Neural progenitor cell (in vitro differentiated cells): Measurements from ENCODE around the gene FAM118B. TPM values are rescaled to one million over a fixed set of nuclear protein-coding genes. Genes with fewer than 3 reads are reported as not detected.
A peak's percentile ranks its signal among the peaks of the same experiment; 100 is the strongest.

ENCODE experiments used
- DNase-seq: peaks from one replicate; pipeline ENCODE4 v3.0.0-alpha.2; 2016; ENCODE audit warnings: low spot score
- H2AFZ ChIP-seq: fragments of 200-600 bp; sonication (generic); replicated peaks from 2 replicates; pipeline ENCODE4 v1.6.1; 2016; ENCODE audit warnings: antibody characterized with exemption
- H3F3A ChIP-seq: fragments of 200-600 bp; sonication (generic); 2 replicates; pipeline ENCODE4 v1.6.1; 2016; ENCODE audit warnings: antibody characterized with exemption, low read depth
- H3K27ac ChIP-seq: fragments of 200-600 bp; sonication (generic); 2 replicates; pipeline ENCODE4 v1.5.1; 2016; ENCODE audit warnings: mild to moderate bottlenecking
- H3K27me3 ChIP-seq: fragments of 200-600 bp; sonication (generic); 2 replicates; pipeline ENCODE4 v1.6.1; 2016; ENCODE audit warnings: mild to moderate bottlenecking, moderate library complexity
- H3K36me3 ChIP-seq: fragments of 200-600 bp; sonication (generic); 2 replicates; pipeline ENCODE4 v1.5.1; 2016
- H3K4me1 ChIP-seq: fragments of 200-600 bp; sonication (generic); 2 replicates; pipeline ENCODE4 v1.6.1; 2016; ENCODE audit warnings: mixed run types
- H3K4me2 ChIP-seq: fragments of 200-600 bp; sonication (generic); 2 replicates; pipeline ENCODE4 v1.6.1; 2016
- H3K4me3 ChIP-seq: fragments of 200-600 bp; sonication (generic); 2 replicates; pipeline ENCODE4 v1.5.1; 2016
- H3K79me2 ChIP-seq: fragments of 200-600 bp; sonication (generic); 2 replicates; pipeline ENCODE4 v1.6.1; 2016; ENCODE audit warnings: low read depth
- H3K9ac ChIP-seq: fragments of 200-600 bp; sonication (generic); 2 replicates; pipeline ENCODE4 v1.6.1; 2016
- H3K9me3 ChIP-seq: fragments of 200-600 bp; sonication (generic); 2 replicates; pipeline ENCODE4 v1.5.1; 2016; ENCODE audit warnings: low read depth
- H4K20me1 ChIP-seq: fragments of 200-600 bp; sonication (generic); 2 replicates; pipeline ENCODE4 v1.6.1; 2016; ENCODE audit warnings: low read depth
- H3K27ac Mint-ChIP-seq: 3 replicates; pipeline ENCODE4 v1.8.0; 2021; ENCODE audit warnings: mixed read lengths
- H3K27me3 Mint-ChIP-seq: 2 replicates; pipeline ENCODE4 v1.8.0; 2022; ENCODE audit warnings: low read depth, mild to moderate bottlenecking, inconsistent platforms, moderate library complexity, mixed read lengths; ENCODE audit not compliant: insufficient read depth
- H3K36me3 Mint-ChIP-seq: 3 replicates; pipeline ENCODE4 v1.8.0; 2021; ENCODE audit warnings: mixed read lengths
- H3K4me1 Mint-ChIP-seq: 3 replicates; pipeline ENCODE4 v1.8.0; 2021; ENCODE audit warnings: mixed read lengths
- H3K4me3 Mint-ChIP-seq: 3 replicates; pipeline ENCODE4 v1.8.0; 2021; ENCODE audit warnings: mild to moderate bottlenecking, moderate library complexity, mixed read lengths
- H3K9me3 Mint-ChIP-seq: 3 replicates; pipeline ENCODE4 v1.8.0; 2020; ENCODE audit warnings: mixed read lengths
- CTCF ChIP-seq: fragments of 200-600 bp; sonication (generic); IDR thresholded peaks from 2 replicates; pipeline ENCODE4 v1.5.1; 2017; ENCODE audit warnings: antibody characterized with exemption, mild to moderate bottlenecking
- EZH2 ChIP-seq: fragments of 200-600 bp; sonication (generic); IDR thresholded peaks from 2 replicates; pipeline ENCODE4 v1.6.1; 2017; ENCODE audit warnings: antibody characterized with exemption, mild to moderate bottlenecking, moderate library complexity
- EZH2phosphoT487 ChIP-seq: fragments of 200-600 bp; sonication (generic); IDR thresholded peaks from 2 replicates; pipeline ENCODE4 v1.6.1; 2017; ENCODE audit warnings: antibody characterized with exemption
- total RNA-seq: library from RNA; depleted of rRNA; stranded (reverse); fragments of >200 nt; gene quantifications from 2 replicates; pipeline ENCODE4 v1.2.3, GENCODE V29; 2015; ENCODE audit warnings: low replicate concordance

FAM118B gene
- total RNA-seq, 1 donor from 2014 or later: 43.2 TPM

GRCh38 chr11:126166413-126166812 lies 45.2 kb upstream of the FAM118B start:
- Histone ChIP-seq H2AFZ (no peak overlapping the region), H3K27ac (no peak overlapping the region), H3K4me1 (peaks cover 41% of the 10 kb centered on the region), H3K36me3 (no peaks in the 10 kb centered on the region), H3K4me3 (no peak overlapping the region), H3K9ac (no peak overlapping the region), H3K9me3 (no peaks in the 10 kb centered on the region), H3K27me3 (no peaks in the 10 kb centered on the region), H4K20me1 (no peaks in the 10 kb centered on the region), H3F3A (peaks cover 29% of the 10 kb centered on the region), H3K79me2 (no peaks in the 10 kb centered on the region), H3K4me2 (no peak overlapping the region)
- TF ChIP-seq EZH2 (no peak), EZH2phosphoT487 (no peak), CTCF (no peak)
- Mint-ChIP-seq H3K36me3 (no peaks in the 10 kb centered on the region), H3K4me1 (peaks cover 53% of the 10 kb centered on the region), H3K27me3 (peaks cover 8% of the 10 kb centered on the region), H3K4me3 (no peak overlapping the region), H3K27ac (peak overlapping the region; percentile 8), H3K9me3 (peaks cover 6% of the 10 kb centered on the region)
- no peak for DNase-seq

GRCh38 chr11:126167488-126167887 lies 44.1 kb upstream of the FAM118B start:
- Histone ChIP-seq H3K4me3 (no peak overlapping the region), H3K27me3 (no peaks in the 10 kb centered on the region), H3K27ac (no peak overlapping the region), H3K36me3 (no peaks in the 10 kb centered on the region), H3F3A (peaks cover 29% of the 10 kb centered on the region), H2AFZ (no peak overlapping the region), H3K4me1 (peaks cover 37% of the 10 kb centered on the region), H3K9ac (no peak overlapping the region), H3K4me2 (no peak overlapping the region), H4K20me1 (no peaks in the 10 kb centered on the region), H3K79me2 (no peaks in the 10 kb centered on the region), H3K9me3 (no peaks in the 10 kb centered on the region)
- Mint-ChIP-seq H3K27me3 (peaks cover 8% of the 10 kb centered on the region), H3K4me3 (no peak overlapping the region), H3K36me3 (no peaks in the 10 kb centered on the region), H3K27ac (no peak overlapping the region), H3K9me3 (peaks cover 4% of the 10 kb centered on the region), H3K4me1 (peaks cover 47% of the 10 kb centered on the region)
- DNase-seq: no peak
- TF ChIP-seq EZH2phosphoT487 (no peak), CTCF (no peak), EZH2 (no peak)

GRCh38 chr11:126169291-126169690 lies 42.3 kb upstream of the FAM118B start:
- H3K4me1 Mint-ChIP-seq: peaks cover 34% of the 10 kb centered on the region
- peaks cover 19% of the 10 kb centered on the region for H3K4me1 ChIP-seq
- H3K27ac Mint-ChIP-seq: no peak overlapping the region
- peaks cover 10% of the 10 kb centered on the region for H3K27me3 Mint-ChIP-seq
- no peak for DNase-seq
- no peaks in the 10 kb centered on the region for H3K36me3 Mint-ChIP-seq
- no peak overlapping the region for H3K4me3 Mint-ChIP-seq
- no peaks in the 10 kb centered on the region for H3K9me3 ChIP-seq
- no peaks in the 10 kb centered on the region for H3K79me2 ChIP-seq
- no peak overlapping the region for H2AFZ ChIP-seq
- H3K9ac ChIP-seq: no peak overlapping the region
- H3K27ac ChIP-seq: no peak overlapping the region
- TF ChIP-seq EZH2phosphoT487: no peak
- no peaks in the 10 kb centered on the region for H3K36me3 ChIP-seq
- peaks cover 4% of the 10 kb centered on the region for H3K9me3 Mint-ChIP-seq
- H3K4me2 ChIP-seq: no peak overlapping the region
- H3F3A ChIP-seq: peaks cover 11% of the 10 kb centered on the region
- H4K20me1 ChIP-seq: no peaks in the 10 kb centered on the region
- no peak overlapping the region for H3K4me3 ChIP-seq
- no peaks in the 10 kb centered on the region for H3K27me3 ChIP-seq

- Mint-ChIP-seq H3K36me3 (no peaks in the 10 kb centered on the region), H3K9me3 (peaks cover 4% of the 10 kb centered on the region), H3K27me3 (peaks cover 8% of the 10 kb centered on the region), H3K4me1 (peaks cover 10% of the 10 kb centered on the region), H3K27ac (peak overlapping the region; percentile 68), H3K4me3 (no peak overlapping the region)
- H3K9ac ChIP-seq: no peak overlapping the region
- no peaks in the 10 kb centered on the region for H3F3A ChIP-seq
- H3K4me2 ChIP-seq: no peak overlapping the region
- H3K36me3 ChIP-seq: no peaks in the 10 kb centered on the region
- no peak overlapping the region for H2AFZ ChIP-seq
- H3K4me3 ChIP-seq: no peak overlapping the region
- H3K79me2 ChIP-seq: no peaks in the 10 kb centered on the region
- H3K9me3 ChIP-seq: no peaks in the 10 kb centered on the region
- no peaks in the 10 kb centered on the region for H3K4me1 ChIP-seq
- H3K27ac ChIP-seq: no peak overlapping the region
- H3K27me3 ChIP-seq: no peaks in the 10 kb centered on the region
- no peak for DNase-seq
- H4K20me1 ChIP-seq: no peaks in the 10 kb centered on the region
- TF ChIP-seq EZH2phosphoT487: no peak
Measured at GRCh38 chr11:126172596-126173038, 39.0 kb upstream of the FAM118B start.
